Caco-2 (cell line): ENCODE results near the gene AHCYL1. TPM values are rescaled to one million over a fixed set of nuclear protein-coding genes. Genes with fewer than 3 reads are reported as not detected.

ENCODE experiments used
- BruUV-seq: library from RNA; stranded (reverse); fragments of 400-500 nt; replicated peaks from 2 replicates; lab custom pipeline; 2021; lab: Mats Ljungman, UMichigan
- CTCF ChIA-PET: fragments of 300-600 bp; sonication (Branson Sonifier 250); formaldehyde crosslinking; loops from one replicate; lab custom pipeline; 2022; ENCODE audit warnings: antibody characterized with exemption; lab: Charles Lee
- POLR2A ChIA-PET: fragments of 300-600 bp; sonication (Branson Sonifier 250); formaldehyde crosslinking; loops from one replicate; lab custom pipeline; 2022; ENCODE audit warnings: antibody characterized with exemption; lab: Charles Lee
- DNase-seq, 2 experiments: peaks; one replicate each; pipeline versions ENCODE4 v3.0.0 to v3.0.0-alpha.2; 2020 to 2022
- H3K27me3 ChIP-seq: replicated peaks from 2 replicates; pipeline ENCODE4 v1.6.0; 2011; ENCODE audit warnings: low read length; ENCODE audit not compliant: control insufficient read depth, insufficient read depth
- H3K36me3 ChIP-seq: 2 replicates; pipeline ENCODE4 v1.5.1; 2011; ENCODE audit warnings: low read length; ENCODE audit not compliant: control insufficient read depth, insufficient read depth
- H3K4me1 ChIP-seq: fragments of 250-450 bp; sonication (Bioruptor Pico); 2 replicates; pipeline ENCODE4 v1.5.1; 2020; ENCODE audit warnings: mild to moderate bottlenecking
- H3K4me3 ChIP-seq: 2 replicates; pipeline ENCODE4 v1.5.1; 2011; ENCODE audit warnings: low read depth, mild to moderate bottlenecking, control low read depth, low read length
- H3K9me3 ChIP-seq: fragments of 250-450 bp; sonication (Bioruptor Pico); 2 replicates; pipeline ENCODE4 v1.5.1; 2020; ENCODE audit warnings: mild to moderate bottlenecking, moderate library complexity
- H3K27ac Mint-ChIP-seq: one replicate; pipeline ENCODE4 v1.8.0; 2022; ENCODE audit warnings: mixed read lengths; ENCODE audit not compliant: unreplicated experiment
- H3K27me3 Mint-ChIP-seq: one replicate; pipeline ENCODE4 v1.8.0; 2022; ENCODE audit warnings: mixed read lengths; ENCODE audit not compliant: insufficient read depth, unreplicated experiment
- H3K36me3 Mint-ChIP-seq: one replicate; pipeline ENCODE4 v1.8.0; 2022; ENCODE audit warnings: mild to moderate bottlenecking, mixed read lengths; ENCODE audit not compliant: insufficient read depth, unreplicated experiment
- H3K4me1 Mint-ChIP-seq: one replicate; pipeline ENCODE4 v1.8.0; 2022; ENCODE audit warnings: low read depth, mixed read lengths; ENCODE audit not compliant: unreplicated experiment
- H3K4me3 Mint-ChIP-seq: one replicate; pipeline ENCODE4 v1.8.0; 2022; ENCODE audit warnings: mild to moderate bottlenecking, moderate library complexity, mixed read lengths; ENCODE audit not compliant: unreplicated experiment
- H3K9me3 Mint-ChIP-seq: one replicate; pipeline ENCODE4 v1.8.0; 2022; ENCODE audit warnings: mixed read lengths; ENCODE audit not compliant: unreplicated experiment
- intact Hi-C: fragments of 100-400 bp; cut with micrococcal nuclease; formaldehyde crosslinking; loops from one replicate; pipeline ENCODE4 v1.10.0; 2022; ENCODE audit not compliant: unreplicated experiment
- total RNA-seq: library from RNA; stranded (reverse); gene quantifications from 2 replicates; pipeline ENCODE4 v1.2.3, GENCODE V29; 2022
- TF ChIP-seq, protein P1 (sequence below), 2 experiments: fragments of 200-600 bp in 1 of 2; IDR thresholded peaks; 1 replicate in 1 of 2; 2 replicates in 1 of 2; pipeline versions ENCODE4 v1.5.1 to v1.8.0; 2011 to 2022; ENCODE audit warnings: antibody characterized with exemption in 1 of 2, control low read depth in 1 of 2, inconsistent platforms in 1 of 2, low read depth in 1 of 2, low read length in 1 of 2, mild to moderate bottlenecking in 1 of 2, moderate library complexity in 1 of 2; ENCODE audit not compliant: insufficient read depth in 1 of 2, severe bottlenecking in 1 of 2, unreplicated experiment in 1 of 2

AHCYL1 gene
- total RNA-seq, 1 experiment from 2014 or later, result 64.2 TPM

DNA sequence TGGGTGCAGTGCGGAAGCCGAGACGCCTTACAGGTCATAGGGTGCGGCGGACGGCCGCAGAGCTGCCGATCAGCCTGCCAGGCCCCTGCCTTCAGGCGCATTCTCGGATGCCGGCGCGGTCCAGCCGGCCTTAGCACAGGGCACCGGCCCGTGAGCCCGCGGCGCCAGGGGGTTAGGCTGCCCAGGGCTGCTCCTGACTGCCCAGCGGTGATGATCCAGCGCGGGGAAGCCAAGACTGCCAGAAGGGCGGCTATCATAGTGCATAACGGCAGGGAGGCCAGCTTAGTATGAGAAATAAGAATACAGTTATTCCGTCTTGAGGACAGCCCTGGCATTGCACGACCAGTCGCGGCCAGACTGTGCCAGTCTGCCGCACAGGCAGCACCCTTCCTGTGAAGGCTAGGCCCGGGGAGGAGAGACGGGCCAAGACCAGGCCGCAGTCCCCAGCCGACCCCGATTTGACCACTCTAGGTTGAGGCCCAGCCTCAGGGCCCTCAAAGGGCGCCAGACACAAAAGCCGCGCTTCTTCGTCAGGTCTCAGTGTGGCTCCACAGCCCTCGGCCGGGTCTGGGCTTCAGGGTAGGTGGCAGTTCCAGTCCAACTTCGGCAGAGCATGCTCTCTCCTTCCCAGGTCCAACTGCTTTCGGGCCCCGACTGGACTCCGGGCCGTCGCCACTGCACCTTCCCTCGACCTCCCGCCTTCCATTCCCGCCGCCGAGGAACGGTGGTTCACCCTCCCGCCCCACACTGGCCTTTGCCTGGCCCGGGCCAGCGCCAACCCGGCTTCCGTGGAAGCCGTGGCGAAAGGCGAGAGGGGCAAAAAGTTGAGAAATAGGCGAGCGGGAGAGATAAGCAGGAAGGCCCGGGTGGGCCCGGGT lies 85.1 kb downstream of the AHCYL1 start:
- no peaks in the 10 kb centered on the region for H3K36me3 ChIP-seq
- intact Hi-C loops, result no loop called here
- TF ChIP-seq, protein P1, sequence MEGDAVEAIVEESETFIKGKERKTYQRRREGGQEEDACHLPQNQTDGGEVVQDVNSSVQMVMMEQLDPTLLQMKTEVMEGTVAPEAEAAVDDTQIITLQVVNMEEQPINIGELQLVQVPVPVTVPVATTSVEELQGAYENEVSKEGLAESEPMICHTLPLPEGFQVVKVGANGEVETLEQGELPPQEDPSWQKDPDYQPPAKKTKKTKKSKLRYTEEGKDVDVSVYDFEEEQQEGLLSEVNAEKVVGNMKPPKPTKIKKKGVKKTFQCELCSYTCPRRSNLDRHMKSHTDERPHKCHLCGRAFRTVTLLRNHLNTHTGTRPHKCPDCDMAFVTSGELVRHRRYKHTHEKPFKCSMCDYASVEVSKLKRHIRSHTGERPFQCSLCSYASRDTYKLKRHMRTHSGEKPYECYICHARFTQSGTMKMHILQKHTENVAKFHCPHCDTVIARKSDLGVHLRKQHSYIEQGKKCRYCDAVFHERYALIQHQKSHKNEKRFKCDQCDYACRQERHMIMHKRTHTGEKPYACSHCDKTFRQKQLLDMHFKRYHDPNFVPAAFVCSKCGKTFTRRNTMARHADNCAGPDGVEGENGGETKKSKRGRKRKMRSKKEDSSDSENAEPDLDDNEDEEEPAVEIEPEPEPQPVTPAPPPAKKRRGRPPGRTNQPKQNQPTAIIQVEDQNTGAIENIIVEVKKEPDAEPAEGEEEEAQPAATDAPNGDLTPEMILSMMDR (IDR thresholded peaks at IDR 0.05; ENCODE audit: insufficient read depth in 1 of 2, low read depth in 1 of 2, low read length in 1 of 2, severe bottlenecking in 1 of 2, unreplicated experiment in 1 of 2), result no peak
- no peaks in the 10 kb centered on the region for H3K27me3 ChIP-seq
- no peak overlapping the region for H3K4me3 ChIP-seq
- H3K27me3 Mint-ChIP-seq, result no peaks in the 10 kb centered on the region
- H3K27ac Mint-ChIP-seq, result no peak overlapping the region
- H3K9me3 ChIP-seq, result no peaks in the 10 kb centered on the region
- H3K4me3 Mint-ChIP-seq, result no peak overlapping the region
- no peaks in the 10 kb centered on the region for H3K9me3 Mint-ChIP-seq
- no peaks in the 10 kb centered on the region for H3K4me1 ChIP-seq
- DNase-seq, result no peak
- no peaks in the 10 kb centered on the region for H3K4me1 Mint-ChIP-seq
- no peaks in the 10 kb centered on the region for H3K36me3 Mint-ChIP-seq
- BruUV-seq, result no TSS peak
- ChIA-PET CTCF (interaction anchor here (0.5 kb wide), 1 partner anchor 10 kb away, joined by 3 read pairs; no protein-coding TSS in a partner anchor), POLR2A (no interaction called here)

DNA sequence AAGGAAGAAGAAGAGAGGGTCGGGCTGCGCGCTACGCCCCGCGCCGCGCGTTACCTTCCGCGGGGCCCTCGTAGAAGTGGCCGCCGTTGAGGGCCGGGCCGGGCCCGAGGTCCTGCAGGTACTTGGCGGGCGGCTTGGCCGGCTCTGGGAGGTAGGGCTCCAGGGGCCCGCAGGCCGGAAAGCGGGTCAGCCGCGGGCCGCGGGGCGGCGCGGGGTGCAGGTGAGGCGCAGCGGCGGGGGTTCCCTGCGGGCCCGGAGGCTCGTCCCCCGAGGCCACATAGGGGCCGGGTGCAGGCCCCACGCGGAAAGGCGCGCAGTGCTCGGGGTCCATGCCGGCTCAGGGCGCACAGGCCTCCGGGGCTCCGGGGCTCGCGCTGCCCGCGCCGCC lies 85.7 kb downstream of the AHCYL1 start:
- no peak for DNase-seq
- intact Hi-C loops, result no loop called here
- H3K9me3 ChIP-seq, result no peaks in the 10 kb centered on the region
- no peaks in the 10 kb centered on the region for H3K36me3 ChIP-seq
- Mint-ChIP-seq H3K4me3 (no peak overlapping the region), H3K27me3 (no peaks in the 10 kb centered on the region), H3K36me3 (no peaks in the 10 kb centered on the region), H3K4me1 (no peaks in the 10 kb centered on the region), H3K9me3 (no peaks in the 10 kb centered on the region), H3K27ac (no peak overlapping the region)
- CTCF ChIA-PET, result interaction anchor here (1.3 kb wide), 1 partner anchor 10 kb away, joined by 6 read pairs; no protein-coding TSS in a partner anchor
- H3K4me1 ChIP-seq, result no peaks in the 10 kb centered on the region
- TF ChIP-seq, protein P1 (IDR thresholded peaks at IDR 0.05; ENCODE audit: insufficient read depth in 1 of 2, low read depth in 1 of 2, low read length in 1 of 2, severe bottlenecking in 1 of 2, unreplicated experiment in 1 of 2), result no peak
- no peak overlapping the region for H3K4me3 ChIP-seq
- BruUV-seq, result no TSS peak
- no peaks in the 10 kb centered on the region for H3K27me3 ChIP-seq
- POLR2A ChIA-PET, result no interaction called here

DNA sequence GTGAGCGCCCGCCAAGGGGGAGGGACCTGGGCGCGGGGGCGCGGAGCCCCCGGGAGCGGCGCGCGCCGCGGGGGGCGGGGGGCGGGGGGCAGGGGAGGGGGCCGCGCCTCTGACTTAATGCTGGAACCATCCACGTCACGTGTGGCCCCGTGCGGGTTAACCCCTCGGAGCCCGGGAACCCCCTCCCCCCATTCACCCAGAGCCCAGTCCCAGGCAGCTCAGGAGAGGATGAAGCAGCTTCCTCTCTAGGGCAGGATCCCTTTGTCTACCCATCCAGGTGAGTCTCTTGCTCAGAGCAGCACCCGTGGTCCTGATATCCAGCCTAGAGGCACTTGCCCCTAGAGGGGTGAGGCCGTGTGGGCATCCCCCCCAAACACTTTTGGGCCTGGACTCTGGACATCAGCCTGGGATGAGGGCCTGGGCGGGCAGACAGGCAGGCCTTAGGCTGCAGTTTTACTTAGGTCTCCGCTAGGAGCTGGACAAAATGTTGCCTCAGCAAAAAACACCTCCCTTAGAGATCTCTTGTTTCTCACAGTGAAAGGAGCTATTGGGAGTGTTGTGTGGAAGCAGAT lies 86.2 kb downstream of the AHCYL1 start, which contains the start of gene ALX3:
Gene ALX3, minus strand, starts transcription at position 2 of the 572 bp plus-strand sequence. CDS start 60 bp downstream, outside the sequence.
- Histone ChIP-seq H3K4me3 (no peak within 1 kb of the TSS), H3K27me3 (no peaks in the 10 kb centered on the region), H3K4me1 (no peaks in the 10 kb centered on the region), H3K9me3 (no peaks in the 10 kb centered on the region), H3K36me3 (no peaks in the 10 kb centered on the region)
- Mint-ChIP-seq H3K27me3 (no peaks in the 10 kb centered on the region), H3K4me1 (no peaks in the 10 kb centered on the region), H3K9me3 (no peaks in the 10 kb centered on the region), H3K27ac (no peak within 1 kb of the TSS), H3K36me3 (no peaks in the 10 kb centered on the region), H3K4me3 (no peak within 1 kb of the TSS)
- no TSS peak for BruUV-seq
- POLR2A ChIA-PET, result no interaction called here
- TF ChIP-seq, protein P1 (IDR thresholded peaks at IDR 0.05; ENCODE audit: insufficient read depth in 1 of 2, low read depth in 1 of 2, low read length in 1 of 2, severe bottlenecking in 1 of 2, unreplicated experiment in 1 of 2), result no peak
- CTCF ChIA-PET, result interaction anchor here (1.3 kb wide), 1 partner anchor 10 kb away, joined by 6 read pairs; no protein-coding TSS in a partner anchor
- DNase-seq, result no peak
- intact Hi-C loops, result no loop called here
